HepG2 (cell line): ENCODE measurements around the gene ZFP69. TPM values are rescaled to one million over a fixed set of nuclear protein-coding genes. Genes with fewer than 3 reads are reported as not detected.

Experiments
- BRD4 ChIP-seq: sonication (generic); formaldehyde crosslinking; IDR thresholded peaks from 2 replicates; pipeline ENCODE4 v1.4.0; 2020; ENCODE audit warnings: missing genetic modification reagents
- CENPX ChIP-seq: sonication (generic); formaldehyde crosslinking; IDR thresholded peaks from 2 replicates; pipeline ENCODE4 v1.9.0; 2021; ENCODE audit warnings: mild to moderate bottlenecking, missing genetic modification reagents, moderate library complexity
- CREB1 ChIP-seq, 2 experiments: fragments of 450-650 bp in 1 of 2; IDR thresholded peaks; 2 replicates each; pipeline ENCODE4 v1.6.1; 2016 to 2017; ENCODE audit warnings: control low read depth in 1 of 2, mild to moderate bottlenecking in 1 of 2, missing compliant biosample characterization in 1 of 2, missing genetic modification characterization in 1 of 2
- DNMT1 ChIP-seq: sonication (generic); formaldehyde crosslinking; IDR thresholded peaks from 2 replicates; pipeline ENCODE4 v1.5.1; 2020; ENCODE audit warnings: mild to moderate bottlenecking, missing genetic modification reagents
- GABPA ChIP-seq, 2 experiments: IDR thresholded peaks; 2 replicates each; pipeline ENCODE4 v1.6.1; 2011 to 2016; ENCODE audit warnings: low read depth in 2 of 2, low read length in 1 of 2, missing biosample characterization in 1 of 2, missing genetic modification characterization in 1 of 2
- HNF4A ChIP-seq: sonication (generic); formaldehyde crosslinking; IDR thresholded peaks from 2 replicates; pipeline ENCODE4 v1.4.0; 2020; ENCODE audit warnings: missing genetic modification reagents
- HOXA7 ChIP-seq: sonication (generic); formaldehyde crosslinking; IDR thresholded peaks from 2 replicates; pipeline ENCODE4 v1.8.1; 2022; ENCODE audit warnings: mild to moderate bottlenecking, missing genetic modification reagents, moderate library complexity
- IRF9 ChIP-seq: sonication (generic); formaldehyde crosslinking; IDR thresholded peaks from 2 replicates; pipeline ENCODE4 v1.8.0; 2022; ENCODE audit warnings: missing genetic modification reagents, mild to moderate bottlenecking, borderline replicate concordance
- SIX1 ChIP-seq: sonication (generic); formaldehyde crosslinking; IDR thresholded peaks from 2 replicates; pipeline ENCODE4 v1.4.0; 2020; ENCODE audit warnings: missing genetic modification reagents, borderline replicate concordance
- SIX4 ChIP-seq: sonication (generic); formaldehyde crosslinking; IDR thresholded peaks from 2 replicates; pipeline ENCODE4 v1.4.0; 2020; ENCODE audit warnings: missing genetic modification reagents
- SMC3 ChIP-seq: IDR thresholded peaks from 2 replicates; pipeline ENCODE4 v1.6.1; 2011; ENCODE audit warnings: low read length, improper control_type of control experiment
- STAG1 ChIP-seq: sonication (generic); formaldehyde crosslinking; IDR thresholded peaks from 2 replicates; pipeline ENCODE4 v1.4.0; 2020; ENCODE audit warnings: missing genetic modification reagents
- THYN1 ChIP-seq: sonication (generic); formaldehyde crosslinking; IDR thresholded peaks from 2 replicates; pipeline ENCODE4 v1.8.1; 2023; ENCODE audit warnings: low read depth, mild to moderate bottlenecking, moderate library complexity, missing genetic modification reagents, borderline replicate concordance
- TSC22D2 ChIP-seq: sonication (generic); formaldehyde crosslinking; IDR thresholded peaks from 2 replicates; pipeline ENCODE4 v1.5.1; 2020; ENCODE audit warnings: missing genetic modification reagents, mild to moderate bottlenecking, borderline replicate concordance
- ZBTB25 ChIP-seq: IDR thresholded peaks from 2 replicates; pipeline ENCODE4 v1.6.1; 2018; ENCODE audit warnings: missing genetic modification reagents
- ZBTB26 ChIP-seq: IDR thresholded peaks from 2 replicates; pipeline ENCODE4 v1.6.1; 2016; ENCODE audit warnings: missing compliant biosample characterization, missing genetic modification reagents, borderline replicate concordance
- ZFP37 ChIP-seq: sonication (generic); formaldehyde crosslinking; IDR thresholded peaks from 2 replicates; pipeline ENCODE4 v1.4.0; 2020; ENCODE audit warnings: missing genetic modification reagents, borderline replicate concordance
- ZGPAT ChIP-seq: IDR thresholded peaks from 2 replicates; pipeline ENCODE4 v1.6.1; 2016; ENCODE audit warnings: mild to moderate bottlenecking
- ZNF18 ChIP-seq: sonication (generic); formaldehyde crosslinking; IDR thresholded peaks from 2 replicates; pipeline ENCODE4 v1.8.0; 2022; ENCODE audit warnings: mild to moderate bottlenecking, missing genetic modification reagents; ENCODE audit not compliant: insufficient replicate concordance
- ZNF263 ChIP-seq: sonication (generic); formaldehyde crosslinking; IDR thresholded peaks from 2 replicates; pipeline ENCODE4 v1.4.0; 2020; ENCODE audit warnings: missing genetic modification reagents
- ZNF543 ChIP-seq: sonication (generic); formaldehyde crosslinking; IDR thresholded peaks from 2 replicates; pipeline ENCODE4 v1.4.0; 2020; ENCODE audit warnings: mild to moderate bottlenecking, missing genetic modification reagents
- ZNF616 ChIP-seq: sonication (generic); formaldehyde crosslinking; IDR thresholded peaks from 2 replicates; pipeline ENCODE4 v1.5.0; 2020; ENCODE audit warnings: low read depth, mild to moderate bottlenecking, missing genetic modification reagents
- ZNF629 ChIP-seq: sonication (generic); formaldehyde crosslinking; conservative IDR thresholded peaks from 2 replicates; pipeline ENCODE4 v1.5.0; 2020; ENCODE audit warnings: missing genetic modification reagents
- ZSCAN22 ChIP-seq: sonication (generic); formaldehyde crosslinking; IDR thresholded peaks from 2 replicates; pipeline ENCODE4 v1.4.0; 2020; ENCODE audit warnings: mild to moderate bottlenecking, missing genetic modification reagents
- polyA plus RNA-seq, 8 experiments: library from polyadenylated mRNA; depleted of rRNA in 3 of 8; stranded (reverse) in 7 of 8; unstranded in 1 of 8; fragments of >200 nt; fragmentation: Illumina TruSeq in 4 of 8; extraction: Trizol in 4 of 8; gene quantifications; 2 replicates each; pipeline versions ENCODE4 v1.2.1 to v1.2.3, GENCODE V29; 2011 to 2016; ENCODE audit warnings: low read depth in 4 of 8, missing spikeins in 1 of 8, mixed read lengths in 1 of 8; ENCODE audit not compliant: insufficient read depth in 1 of 8
- total RNA-seq, 5 experiments: library from RNA; depleted of rRNA; stranded (reverse); fragments of >200 nt; fragmentation: Illumina TruSeq; extraction: Trizol; gene quantifications; 2 replicates each; pipeline ENCODE4 v1.2.3, GENCODE V29; 2016; ENCODE audit warnings: low read depth in 1 of 5

ZFP69 gene
- total and polyA plus RNA-seq, 2 of the 13 experiments (the other 11 are each of a cell fraction or from before 2014, with no cell fraction given): 2.6 to 5.6 TPM

GRCh38 chr1:40532844-40533424, 55.8 kb downstream of the ZFP69 start (continued):
- TF ChIP-seq THYN1 (CRISPR knock-in tag) (no peak), STAG1 (CRISPR knock-in tag) (peak; percentile 40; the same call in 1 of the 2 replicates), BRD4 (no peak), ZSCAN22 (CRISPR knock-in tag) (no peak), ZBTB26 (CRISPR knock-in tag) (no peak), IRF9 (CRISPR knock-in tag) (no peak), SIX1 (no peak), CREB1 (IDR thresholded peaks at IDR 0.05) (no peak), CREB1 (CRISPR knock-in tag; IDR thresholded peaks at IDR 0.05) (peak; percentile 37; the same call in 1 of the 2 replicates), DNMT1 (CRISPR knock-in tag) (no peak), ZFP37 (CRISPR knock-in tag) (no peak), ZNF18 (CRISPR knock-in tag) (no peak), TSC22D2 (no peak), ZBTB25 (CRISPR knock-in tag) (0 out of 2 replicates have a peak, but pooled peaks have one; percentile 21), SIX4 (CRISPR knock-in tag) (no peak), ZGPAT (CRISPR knock-in tag) (peak; percentile 44; the same call in 1 of the 2 replicates), ZNF629 (CRISPR knock-in tag) (no peak), SMC3 (peak; percentile 46), GABPA (IDR thresholded peaks at IDR 0.05; ENCODE audit: low read depth, low read length) (no peak), GABPA (CRISPR knock-in tag; IDR thresholded peaks at IDR 0.05; ENCODE audit: low read depth) (0 out of 2 replicates have a peak, but pooled peaks have one; percentile 13), HOXA7 (CRISPR knock-in tag) (no peak), CENPX (CRISPR knock-in tag) (no peak), ZNF543 (CRISPR knock-in tag) (no peak), ZNF263 (no peak), ZNF616 (no peak), HNF4A (CRISPR knock-in tag) (peak; percentile 4; the same call in 1 of the 2 replicates)
